ENCODE data around the gene MPZL3. TPM values are rescaled to one million over a fixed set of nuclear protein-coding genes. Genes with fewer than 3 reads are reported as not detected.

Gene MPZL3
- total and polyA plus RNA-seq, 8 donors, result 0.45 to 20.0 (median 5.0) TPM

DNA sequence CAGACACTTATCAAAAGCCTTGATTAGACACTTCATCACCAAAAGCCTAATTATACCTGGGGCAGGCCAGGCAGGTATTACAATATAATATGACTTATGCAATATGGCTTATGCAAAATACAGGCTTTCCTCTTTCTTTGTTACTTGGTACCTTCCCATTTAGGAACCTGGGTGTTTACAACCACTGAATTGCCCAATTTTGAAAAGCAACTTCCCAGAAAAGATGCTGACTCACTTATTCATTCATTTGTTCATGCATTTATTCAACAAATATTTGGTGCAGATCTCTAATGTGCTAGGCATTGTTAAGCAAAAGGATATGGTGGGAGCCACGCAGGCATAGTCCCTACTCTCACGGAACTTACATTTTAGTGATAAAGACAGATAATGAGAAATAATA is 13.7 kb downstream of the MPZL3 start:
- Histone ChIP-seq H3K36me3 (peaks cover 0 to 17% (median 7%) of the 10 kb centered on the region in 4 donors), H3K27ac (peak overlapping the region in 2 of 5 donors; percentile 85 to 89), H3K27me3 (peaks cover 0 to 2% (median 0%) of the 10 kb centered on the region in 3 donors), H3K9me3 (no peaks in the 10 kb centered on the region), H3K4me1 (peaks cover 16 to 60% (median 21%) of the 10 kb centered on the region in 4 donors), H3K4me3 (no peak overlapping the region)
- WGBS, 5 donors, result 89 to 100% (median 94%) methylated on average over 2 of the region's 2 CpGs
- TF ChIP-seq POLR2AphosphoS5 (IDR thresholded peaks at IDR 0.05) (no peak), EP300 (IDR thresholded peaks at IDR 0.05) (no peak), CTCF (IDR thresholded peaks at IDR 0.05) (no peak), POLR2A (IDR thresholded peaks at IDR 0.05) (no peak)
- DNase-seq, result no peak
- intact Hi-C loops (cut with DNase I; ENCODE audit: low total_unique reads), result no loop called here

DNA sequence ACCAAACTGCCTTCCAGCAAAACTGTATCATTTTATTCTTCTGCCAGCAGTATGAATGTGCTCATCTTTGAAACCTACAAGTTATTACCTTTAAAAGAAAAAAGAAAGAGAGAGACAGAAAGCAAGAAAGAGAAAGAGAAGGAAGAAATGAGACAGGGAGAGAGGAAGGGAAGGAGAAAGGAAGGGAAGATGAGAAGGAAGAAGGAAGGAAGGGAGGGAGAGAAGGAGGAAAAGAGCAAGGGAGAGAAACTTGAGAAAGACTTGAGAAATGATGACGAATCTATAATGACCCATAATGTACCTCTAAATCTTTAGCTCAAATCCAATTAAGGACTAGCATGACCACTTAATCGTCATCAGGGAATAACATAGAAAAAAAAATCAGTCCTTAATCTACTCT is 16.0 kb downstream of the MPZL3 start:
- TF ChIP-seq POLR2A (IDR thresholded peaks at IDR 0.05), result no peak
- no peak for TF ChIP-seq CTCF (IDR thresholded peaks at IDR 0.05)
- TF ChIP-seq EP300 (IDR thresholded peaks at IDR 0.05), result no peak
- no peak for TF ChIP-seq POLR2AphosphoS5 (IDR thresholded peaks at IDR 0.05)
- H3K36me3 ChIP-seq, result peaks cover 0 to 36% (median 21%) of the 10 kb centered on the region in 4 donors
- WGBS, 5 donors, result 36 to 72% (median 58%) methylated on average over 2 of the region's 2 CpGs
- H3K9me3 ChIP-seq, result no peaks in the 10 kb centered on the region
- H3K27ac ChIP-seq, result no peak overlapping the region
- peaks cover 12 to 42% (median 15%) of the 10 kb centered on the region in 4 donors for H3K4me1 ChIP-seq
- peaks cover 0 to 3% (median 0%) of the 10 kb centered on the region in 3 donors for H3K27me3 ChIP-seq
- intact Hi-C loops (cut with DNase I; ENCODE audit: low total_unique reads), result no loop called here
- DNase-seq, result no peak
- no peak overlapping the region for H3K4me3 ChIP-seq

DNA sequence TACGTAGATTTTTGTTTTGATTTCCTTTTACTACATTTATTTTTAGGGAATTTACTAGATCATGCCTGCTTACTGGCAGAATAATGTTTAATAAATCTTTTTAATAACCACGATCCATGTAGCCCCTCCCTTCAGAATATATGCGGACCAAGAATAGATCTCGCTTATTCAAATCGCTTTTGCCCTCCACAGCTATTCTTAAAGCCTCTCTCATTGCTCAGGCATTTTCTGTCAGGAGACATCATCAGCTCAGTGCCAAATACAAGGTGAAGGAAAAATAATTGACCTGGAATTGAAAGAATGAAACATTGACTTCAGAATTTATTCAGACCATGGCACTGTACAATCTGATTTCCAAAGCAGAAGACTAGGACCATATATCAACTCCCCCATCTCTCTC is 17.3 kb downstream of the MPZL3 start:
- peaks cover 0 to 3% (median 0%) of the 10 kb centered on the region in 3 donors for H3K27me3 ChIP-seq
- H3K4me1 ChIP-seq, result peaks cover 0 to 37% (median 3%) of the 10 kb centered on the region in 4 donors
- intact Hi-C loops (cut with DNase I; ENCODE audit: low total_unique reads), result no loop called here
- DNase-seq, result no peak
- H3K36me3 ChIP-seq, result peaks cover 0 to 44% (median 21%) of the 10 kb centered on the region in 4 donors
- no peak for TF ChIP-seq CTCF (IDR thresholded peaks at IDR 0.05)
- TF ChIP-seq POLR2AphosphoS5 (IDR thresholded peaks at IDR 0.05), result no peak
- TF ChIP-seq EP300 (IDR thresholded peaks at IDR 0.05), result no peak
- TF ChIP-seq POLR2A (IDR thresholded peaks at IDR 0.05), result no peak
- WGBS, 5 donors, result 92 to 97% (median 95%) methylated on average over 5 of the region's 5 CpGs
- no peaks in the 10 kb centered on the region for H3K9me3 ChIP-seq
- no peak overlapping the region for H3K27ac ChIP-seq
- no peak overlapping the region for H3K4me3 ChIP-seq

GRCh38 chr11:118233850-118234249 is 18.3 kb downstream of the MPZL3 start:
- intact Hi-C loops (cut with DNase I; ENCODE audit: low total_unique reads), result no loop called here

GRCh38 chr11:118233377-118233776 is 18.8 kb downstream of the MPZL3 start:
- Histone ChIP-seq H3K4me3 (no peak overlapping the region), H3K4me1 (peaks cover 0 to 34% (median 0%) of the 10 kb centered on the region in 4 donors), H3K27me3 (peaks cover 0 to 3% (median 0%) of the 10 kb centered on the region in 3 donors), H3K27ac (no peak overlapping the region), H3K36me3 (peaks cover 0 to 52% (median 21%) of the 10 kb centered on the region in 4 donors), H3K9me3 (no peaks in the 10 kb centered on the region)
- no peak for TF ChIP-seq EP300 (IDR thresholded peaks at IDR 0.05)
- TF ChIP-seq POLR2A (IDR thresholded peaks at IDR 0.05), result no peak
- no peak for TF ChIP-seq POLR2AphosphoS5 (IDR thresholded peaks at IDR 0.05)
- TF ChIP-seq CTCF (IDR thresholded peaks at IDR 0.05), result no peak
- WGBS, 5 donors, result 84 to 99% (median 96%) methylated on average over 5 of the region's 5 CpGs
- intact Hi-C loops (cut with DNase I; ENCODE audit: low total_unique reads), result no loop called here
- DNase-seq, result no peak

More at GRCh38 chr11:118233850-118234249, 18.3 kb downstream of the MPZL3 start:
- TF ChIP-seq POLR2AphosphoS5 (IDR thresholded peaks at IDR 0.05), result no peak
- TF ChIP-seq POLR2A (IDR thresholded peaks at IDR 0.05), result no peak
- 69 to 95% (median 88%) methylated on average over 1 of the region's 1 CpG for WGBS, 5 donors
- Histone ChIP-seq H3K9me3 (no peaks in the 10 kb centered on the region), H3K36me3 (peaks cover 0 to 52% (median 21%) of the 10 kb centered on the region in 4 donors), H3K27me3 (peaks cover 0 to 3% (median 0%) of the 10 kb centered on the region in 3 donors), H3K4me3 (no peak overlapping the region), H3K4me1 (peaks cover 0 to 36% (median 0%) of the 10 kb centered on the region in 4 donors), H3K27ac (no peak overlapping the region)
- no peak for DNase-seq

All from stomach (tissue), 9 donors.